WTC11 (cell line): ENCODE measurements around the gene NPAS2. TPM values are rescaled to one million over a fixed set of nuclear protein-coding genes. Genes with fewer than 3 reads are reported as not detected.

Experiments
- ATAC-seq: fragments of 200-7000 bp; cut with Tn5 transposase; 2 replicates; pipeline ENCODE4 v1.10.0; 2021; ENCODE audit warnings: mild to moderate bottlenecking, moderate library complexity
- CTCF ChIA-PET: fragments of 300-600 bp; sonication (Branson Sonifier 250); formaldehyde crosslinking; loops from one replicate; lab custom pipeline; 2021; ENCODE audit warnings: antibody characterized with exemption; lab: Charles Lee
- POLR2A ChIA-PET: fragments of 350-600 bp; sonication (Branson Sonifier 250); formaldehyde crosslinking; loops from one replicate; lab custom pipeline; 2021; ENCODE audit warnings: antibody characterized with exemption; lab: Charles Lee
- DNase-seq: peaks from one replicate; pipeline ENCODE4 v3.0.0; 2021; ENCODE audit warnings: low spot score
- H3K27ac Mint-ChIP-seq: 2 replicates; pipeline ENCODE4 v1.8.0; 2021; ENCODE audit warnings: mixed read lengths
- H3K27me3 Mint-ChIP-seq: 2 replicates; pipeline ENCODE4 v1.8.0; 2021; ENCODE audit warnings: low read depth, mild to moderate bottlenecking, moderate library complexity, mixed read lengths
- H3K36me3 Mint-ChIP-seq: 2 replicates; pipeline ENCODE4 v1.8.0; 2021; ENCODE audit warnings: mixed read lengths
- H3K4me1 Mint-ChIP-seq: 2 replicates; pipeline ENCODE4 v1.8.0; 2022; ENCODE audit warnings: mixed read lengths
- H3K4me3 Mint-ChIP-seq: 2 replicates; pipeline ENCODE4 v1.8.0; 2021; ENCODE audit warnings: mild to moderate bottlenecking, moderate library complexity, mixed read lengths
- H3K9me3 Mint-ChIP-seq: 2 replicates; pipeline ENCODE4 v1.8.0; 2021; ENCODE audit warnings: mixed read lengths
- AFF4 ChIP-seq: sonication (generic); formaldehyde crosslinking; IDR thresholded peaks from 2 replicates; pipeline ENCODE4 v1.8.1; 2023; ENCODE audit warnings: mild to moderate bottlenecking, missing genetic modification reagents, borderline replicate concordance
- ATF2 ChIP-seq: sonication (generic); formaldehyde crosslinking; IDR thresholded peaks from 2 replicates; pipeline ENCODE4 v1.8.1; 2022; ENCODE audit warnings: low read depth, missing genetic modification reagents, borderline replicate concordance
- ATF6 ChIP-seq: sonication (generic); formaldehyde crosslinking; IDR thresholded peaks from 2 replicates; pipeline ENCODE4 v1.8.1; 2023; ENCODE audit warnings: mild to moderate bottlenecking, missing genetic modification reagents
- E2F1 ChIP-seq: sonication (generic); formaldehyde crosslinking; IDR thresholded peaks from 2 replicates; pipeline ENCODE4 v1.8.0; 2022; ENCODE audit warnings: mild to moderate bottlenecking, missing genetic modification reagents
- E2F4 ChIP-seq: sonication (generic); formaldehyde crosslinking; IDR thresholded peaks from 2 replicates; pipeline ENCODE4 v1.8.1; 2022; ENCODE audit warnings: low read depth, mild to moderate bottlenecking, moderate library complexity, missing genetic modification reagents, borderline replicate concordance
- E2F5 ChIP-seq: sonication (generic); formaldehyde crosslinking; IDR thresholded peaks from 2 replicates; pipeline ENCODE4 v1.8.1; 2022; ENCODE audit warnings: mild to moderate bottlenecking, moderate library complexity, missing genetic modification reagents
- FOXJ3 ChIP-seq: sonication (generic); formaldehyde crosslinking; IDR thresholded peaks from 2 replicates; pipeline ENCODE4 v1.9.0; 2021; ENCODE audit warnings: missing genetic modification reagents, mild to moderate bottlenecking, borderline replicate concordance
- FOXK1 ChIP-seq: sonication (generic); formaldehyde crosslinking; IDR thresholded peaks from 2 replicates; pipeline ENCODE4 v1.8.0; 2022; ENCODE audit warnings: mild to moderate bottlenecking, moderate library complexity, missing genetic modification reagents
- HMGA2 ChIP-seq: fragments of 250-450 bp; sonication (Bioruptor Pico); IDR thresholded peaks from 2 replicates; pipeline ENCODE4 v1.4.0; 2021; ENCODE audit warnings: mild to moderate bottlenecking, moderate library complexity
- NR1H2 ChIP-seq: sonication (generic); formaldehyde crosslinking; IDR thresholded peaks from 2 replicates; pipeline ENCODE4 v1.9.0; 2021; ENCODE audit warnings: mild to moderate bottlenecking, moderate library complexity, missing genetic modification reagents
- RELA ChIP-seq: sonication (generic); formaldehyde crosslinking; IDR thresholded peaks from 2 replicates; pipeline ENCODE4 v1.8.1; 2022; ENCODE audit warnings: missing genetic modification reagents, mild to moderate bottlenecking, borderline replicate concordance
- RORB ChIP-seq: fragments of 250-450 bp; sonication (Bioruptor Pico); IDR thresholded peaks from 2 replicates; pipeline ENCODE4 v1.9.0; 2021; ENCODE audit warnings: mild to moderate bottlenecking
- TP53 ChIP-seq: sonication (generic); formaldehyde crosslinking; IDR thresholded peaks from 2 replicates; pipeline ENCODE4 v1.8.1; 2023; ENCODE audit warnings: mild to moderate bottlenecking, missing genetic modification reagents
- ZBTB21 ChIP-seq: sonication (generic); formaldehyde crosslinking; IDR thresholded peaks from 2 replicates; pipeline ENCODE4 v1.8.1; 2023; ENCODE audit warnings: mild to moderate bottlenecking, missing genetic modification reagents, borderline replicate concordance
- ZBTB43 ChIP-seq: sonication (generic); formaldehyde crosslinking; IDR thresholded peaks from 2 replicates; pipeline ENCODE4 v1.8.1; 2023; ENCODE audit warnings: mild to moderate bottlenecking, missing genetic modification reagents
- ZNF232 ChIP-seq: sonication (generic); formaldehyde crosslinking; IDR thresholded peaks from 2 replicates; pipeline ENCODE4 v1.8.0; 2022; ENCODE audit warnings: mild to moderate bottlenecking, missing genetic modification reagents
- ZNF281 ChIP-seq: sonication (generic); formaldehyde crosslinking; IDR thresholded peaks from 2 replicates; pipeline ENCODE4 v1.8.0; 2023; ENCODE audit warnings: mild to moderate bottlenecking, missing genetic modification reagents
- ZNF396 ChIP-seq: fragments of 250-450 bp; sonication (Bioruptor Pico); IDR thresholded peaks from 2 replicates; pipeline ENCODE4 v1.8.0; 2021; ENCODE audit warnings: mild to moderate bottlenecking, moderate library complexity, borderline replicate concordance
- ZNF671 ChIP-seq: fragments of 250-450 bp; sonication (Bioruptor Pico); IDR thresholded peaks from 2 replicates; pipeline ENCODE4 v1.8.0; 2021; ENCODE audit warnings: mild to moderate bottlenecking
- total RNA-seq: library from RNA; stranded (reverse); gene quantifications from 3 replicates; pipeline ENCODE4 v1.2.3, GENCODE V29; 2021

NPAS2 gene
- total RNA-seq, 1 experiment from 2014 or later, result 2.6 TPM

GRCh38 chr2:100877555-100877954 lies 57.6 kb downstream of the NPAS2 start (continued):
- no peak for TF ChIP-seq ZBTB43 (CRISPR knock-in tag)
- no peak for TF ChIP-seq ATF2 (CRISPR knock-in tag)
- TF ChIP-seq FOXK1 (CRISPR knock-in tag), result no peak
- no peak for TF ChIP-seq ZNF671 (CRISPR knock-in tag)
- TF ChIP-seq AFF4, result no peak
- no peak for TF ChIP-seq ZNF232 (CRISPR knock-in tag)
- no peak for TF ChIP-seq FOXJ3 (CRISPR knock-in tag)
- no peak for TF ChIP-seq TP53 (CRISPR knock-in tag)
- no peak for TF ChIP-seq NR1H2 (CRISPR knock-in tag)
- TF ChIP-seq E2F4 (CRISPR knock-in tag), result no peak
- TF ChIP-seq, all 79 proteins: peak for 0

GRCh38 chr2:100878000-100878791 lies 58.3 kb downstream of the NPAS2 start:
- Mint-ChIP-seq H3K4me3 (no peak overlapping the region), H3K36me3 (no peaks in the 10 kb centered on the region), H3K9me3 (no peaks in the 10 kb centered on the region), H3K27me3 (peaks cover 5% of the 10 kb centered on the region; the same call in 1 of the 2 replicates), H3K27ac (peak overlapping the region; percentile 66), H3K4me1 (peaks cover 29% of the 10 kb centered on the region)
- no peak for DNase-seq
- CTCF ChIA-PET, result no interaction called here
- no peak for ATAC-seq
- POLR2A ChIA-PET, result no interaction called here
- TF ChIP-seq ATF6 (CRISPR knock-in tag), result no peak
- no peak for TF ChIP-seq E2F1 (CRISPR knock-in tag)
- no peak for TF ChIP-seq ZBTB43 (CRISPR knock-in tag)
- TF ChIP-seq HMGA2 (CRISPR knock-in tag), result no peak
- no peak for TF ChIP-seq RELA (CRISPR knock-in tag)
- no peak for TF ChIP-seq RORB (CRISPR knock-in tag)
- no peak for TF ChIP-seq E2F5
- no peak for TF ChIP-seq ZNF281 (CRISPR knock-in tag)
- no peak for TF ChIP-seq ZNF396 (CRISPR knock-in tag)
- TF ChIP-seq ZBTB21 (CRISPR knock-in tag), result no peak
